OCI-LY1 (cell line): ENCODE measurements around the gene ZBTB32.

Experiments
- EZH2 ChIP-seq: fragments of 200-600 bp; sonication (generic), shearing (Covaris generic); IDR thresholded peaks from 2 replicates; pipeline ENCODE4 v1.8.0; 2017; ENCODE audit warnings: borderline replicate concordance, mixed run types, mild to moderate bottlenecking, antibody characterized with exemption, low read length, moderate library complexity, mixed read lengths
- TF ChIP-seq, protein P1 (sequence below): fragments of 200-600 bp; sonication (generic), shearing (Covaris generic); IDR thresholded peaks from 2 replicates; pipeline ENCODE4 v1.5.1; 2017; ENCODE audit warnings: mild to moderate bottlenecking, antibody characterized with exemption, low read length, moderate library complexity, mixed read lengths

DNA sequence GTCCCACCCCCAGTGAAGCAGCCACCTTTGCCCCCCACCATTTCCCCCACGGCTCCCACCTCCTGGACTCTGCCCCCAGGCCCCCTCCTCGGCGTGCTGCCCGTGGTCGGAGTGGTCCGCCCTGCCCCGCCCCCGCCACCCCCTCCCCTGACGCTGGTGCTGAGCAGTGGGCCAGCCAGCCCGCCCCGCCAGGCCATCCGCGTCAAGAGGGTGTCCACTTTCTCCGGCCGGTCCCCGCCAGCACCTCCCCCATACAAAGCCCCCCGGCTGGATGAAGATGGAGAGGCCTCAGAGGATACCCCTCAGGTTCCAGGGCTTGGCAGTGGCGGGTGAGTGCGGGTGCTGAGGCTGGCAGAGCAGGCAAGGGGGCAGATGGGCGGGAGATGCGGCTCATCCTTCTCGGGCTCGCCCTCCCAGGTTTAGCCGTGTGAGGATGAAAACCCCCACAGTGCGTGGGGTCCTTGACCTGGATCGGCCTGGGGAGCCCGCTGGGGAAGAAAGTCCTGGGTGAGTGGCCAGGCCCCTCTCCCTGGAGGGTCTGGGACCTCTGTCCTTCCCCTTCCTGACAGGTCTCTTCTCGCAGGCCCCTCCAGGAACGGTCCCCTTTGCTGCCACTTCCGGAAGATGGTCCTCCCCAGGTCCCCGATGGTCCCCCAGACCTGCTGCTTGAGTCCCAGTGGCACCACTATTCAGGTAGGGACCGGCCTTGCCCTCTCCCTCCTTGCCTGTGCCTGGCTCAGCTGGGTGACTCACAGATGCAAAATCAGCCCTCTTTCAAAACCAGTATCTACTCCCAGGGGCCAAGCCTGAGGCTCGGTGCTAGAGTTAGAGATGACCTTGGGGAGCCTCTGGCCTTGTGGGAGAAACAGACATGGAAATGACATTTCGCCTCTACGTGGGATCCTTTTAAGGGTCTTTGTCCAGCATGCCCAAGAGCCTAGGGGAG, 29.1 kb downstream of the ZBTB32 start:
- TF ChIP-seq, protein P1, sequence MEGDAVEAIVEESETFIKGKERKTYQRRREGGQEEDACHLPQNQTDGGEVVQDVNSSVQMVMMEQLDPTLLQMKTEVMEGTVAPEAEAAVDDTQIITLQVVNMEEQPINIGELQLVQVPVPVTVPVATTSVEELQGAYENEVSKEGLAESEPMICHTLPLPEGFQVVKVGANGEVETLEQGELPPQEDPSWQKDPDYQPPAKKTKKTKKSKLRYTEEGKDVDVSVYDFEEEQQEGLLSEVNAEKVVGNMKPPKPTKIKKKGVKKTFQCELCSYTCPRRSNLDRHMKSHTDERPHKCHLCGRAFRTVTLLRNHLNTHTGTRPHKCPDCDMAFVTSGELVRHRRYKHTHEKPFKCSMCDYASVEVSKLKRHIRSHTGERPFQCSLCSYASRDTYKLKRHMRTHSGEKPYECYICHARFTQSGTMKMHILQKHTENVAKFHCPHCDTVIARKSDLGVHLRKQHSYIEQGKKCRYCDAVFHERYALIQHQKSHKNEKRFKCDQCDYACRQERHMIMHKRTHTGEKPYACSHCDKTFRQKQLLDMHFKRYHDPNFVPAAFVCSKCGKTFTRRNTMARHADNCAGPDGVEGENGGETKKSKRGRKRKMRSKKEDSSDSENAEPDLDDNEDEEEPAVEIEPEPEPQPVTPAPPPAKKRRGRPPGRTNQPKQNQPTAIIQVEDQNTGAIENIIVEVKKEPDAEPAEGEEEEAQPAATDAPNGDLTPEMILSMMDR, result no peak
- no peak for TF ChIP-seq EZH2
